Measurements from ENCODE around the gene FBXL16. TPM values are rescaled to one million over a fixed set of nuclear protein-coding genes. Genes with fewer than 3 reads are reported as not detected.

The FBXL16 gene
- polyA plus RNA-seq, 4 donors, result 0.79 to 1.8 (median 1.2) TPM

DNA sequence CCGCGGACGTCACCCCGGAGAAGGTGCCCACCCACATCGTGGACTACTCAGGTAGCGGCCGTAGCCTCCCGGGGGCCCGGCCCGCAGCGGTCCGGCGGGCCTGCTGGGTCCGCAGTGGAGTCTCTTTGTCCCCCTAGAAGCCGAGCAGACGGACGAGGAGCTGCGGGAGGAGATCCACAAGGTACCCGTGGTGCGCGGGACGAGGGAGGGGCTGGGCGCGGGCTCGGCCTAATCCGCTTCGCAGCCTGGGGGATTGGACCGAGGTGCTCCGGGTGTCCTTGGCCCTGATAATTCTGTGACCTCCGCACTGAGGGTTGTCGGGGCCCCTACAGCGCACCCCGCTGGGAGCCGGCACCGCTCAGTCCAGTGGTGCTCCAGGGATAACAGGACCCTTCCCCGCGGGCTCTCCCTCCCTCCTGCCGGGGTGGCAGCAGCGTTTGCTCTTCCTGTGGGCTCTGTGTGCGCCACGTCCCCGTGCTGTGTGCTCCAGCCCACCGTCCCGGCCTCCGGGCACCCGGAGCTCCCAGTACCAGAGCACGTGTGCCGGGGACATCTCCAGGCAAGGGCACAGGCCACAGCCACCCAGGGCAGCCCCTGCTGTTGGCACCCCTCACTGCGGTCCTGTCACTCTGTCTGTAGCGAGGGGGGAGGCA, 37.0 kb downstream of the FBXL16 start:
- no peak for DNase-seq (ENCODE audit: low read depth in 4 of 4, low spot score in 3 of 4)

DNA sequence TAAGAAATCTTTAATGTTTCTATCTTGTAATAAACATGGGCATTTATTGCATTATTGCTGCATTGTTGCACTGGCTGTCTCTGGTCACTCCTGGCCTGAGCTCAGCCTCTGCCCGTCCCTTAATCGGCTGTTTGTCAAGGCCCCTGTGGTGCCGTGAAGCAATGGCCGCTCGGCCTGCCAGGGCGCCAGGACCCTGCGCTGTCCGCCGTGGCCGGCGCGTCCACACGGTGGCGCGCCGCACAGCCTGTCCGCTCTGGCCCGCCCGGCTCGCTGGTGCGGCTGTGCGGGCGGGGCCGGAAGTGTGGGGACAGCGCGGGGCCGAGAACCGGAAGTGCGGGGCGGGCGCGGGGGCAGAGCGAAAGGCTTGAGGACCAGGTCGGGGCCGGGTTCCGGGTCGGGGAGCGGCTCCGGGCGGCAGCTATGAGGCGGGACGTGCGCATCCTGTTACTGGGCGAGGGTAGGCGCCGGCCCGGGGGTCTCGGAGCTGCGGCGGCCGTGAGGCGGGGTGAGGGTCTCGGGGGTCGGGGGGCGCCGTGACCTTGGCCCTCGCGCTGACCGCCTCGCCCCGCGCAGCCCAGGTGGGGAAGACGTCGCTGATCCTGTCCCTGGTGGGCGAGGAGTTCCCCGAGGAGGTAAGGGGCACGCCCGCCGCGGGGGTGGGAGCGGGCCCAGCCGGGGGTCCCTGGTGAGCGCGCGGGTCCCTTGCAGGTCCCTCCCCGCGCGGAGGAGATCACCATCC, 37.7 kb downstream of the FBXL16 start, which contains the start of gene RHOT2:
TSS of gene RHOT2 (plus strand) at position 353 of the 739 bp plus-strand sequence. CDS start at position 421, 68 bp downstream.
- DNase-seq (ENCODE audit: low read depth in 4 of 4, low spot score in 3 of 4), result peak; percentile 79 to 85 (median 82)

DNA sequence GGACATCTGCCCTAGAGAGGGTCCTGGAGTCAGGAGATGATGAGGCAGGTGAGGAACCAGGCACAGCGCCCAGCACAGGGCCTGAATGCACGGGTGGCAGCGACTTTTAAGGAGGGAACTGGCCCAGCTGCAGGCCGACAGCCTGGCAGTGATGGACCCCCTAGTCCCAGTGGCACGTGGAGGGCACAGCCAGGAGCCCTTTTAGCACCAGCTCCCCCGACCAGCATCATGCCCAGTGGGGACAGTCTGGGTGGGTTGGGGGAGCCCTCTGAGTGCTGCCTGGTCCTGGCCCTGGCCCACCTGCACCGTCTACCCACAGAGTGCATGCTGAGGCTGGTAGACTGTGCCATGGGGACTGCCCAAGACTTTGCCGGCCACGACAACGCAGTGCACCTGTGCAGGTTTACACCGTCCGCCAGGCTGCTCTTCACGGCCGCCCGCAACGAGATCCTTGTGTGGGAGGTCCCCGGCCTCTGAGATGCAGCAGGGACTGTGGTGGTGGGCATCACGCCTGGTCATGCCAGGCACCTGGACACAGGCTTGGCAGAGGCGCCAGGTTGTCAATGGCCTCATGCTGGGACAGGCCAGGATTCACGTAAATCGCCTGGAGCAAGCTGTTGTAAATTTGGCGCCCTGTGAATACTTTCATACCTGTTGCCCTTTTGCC, 38.4 kb downstream of the FBXL16 start:
- DNase-seq (ENCODE audit: low read depth in 4 of 4, low spot score in 3 of 4), result no peak

GRCh38 chr16:666572-666971, 39.0 kb downstream of the FBXL16 start:
- DNase-seq (ENCODE audit: low read depth in 4 of 4, low spot score in 3 of 4), result no peak

GRCh38 chr16:662597-662996, 43.0 kb downstream of the FBXL16 start:
- DNase-seq (ENCODE audit: low read depth in 4 of 4, low spot score in 3 of 4), result no peak

- DNase-seq (ENCODE audit: low read depth in 4 of 4, low spot score in 3 of 4), result no peak
Measured at GRCh38 chr16:662095-662494, 43.5 kb downstream of the FBXL16 start.

GRCh38 chr16:661184-661821, 44.3 kb downstream of the FBXL16 start:
- DNase-seq (ENCODE audit: low read depth in 4 of 4, low spot score in 3 of 4), result no peak

GRCh38 chr16:660459-661183, 45.0 kb downstream of the FBXL16 start:
- peak in 2 of 4 donors; percentile 53 to 67 for DNase-seq (ENCODE audit: low read depth in 4 of 4, low spot score in 3 of 4)

GRCh38 chr16:660132-660458, 45.5 kb downstream of the FBXL16 start:
- no peak for DNase-seq (ENCODE audit: low read depth in 4 of 4, low spot score in 3 of 4)

GRCh38 chr16:659618-660017, 46.0 kb downstream of the FBXL16 start:
- no peak for DNase-seq (ENCODE audit: low read depth in 4 of 4, low spot score in 3 of 4)

DNA sequence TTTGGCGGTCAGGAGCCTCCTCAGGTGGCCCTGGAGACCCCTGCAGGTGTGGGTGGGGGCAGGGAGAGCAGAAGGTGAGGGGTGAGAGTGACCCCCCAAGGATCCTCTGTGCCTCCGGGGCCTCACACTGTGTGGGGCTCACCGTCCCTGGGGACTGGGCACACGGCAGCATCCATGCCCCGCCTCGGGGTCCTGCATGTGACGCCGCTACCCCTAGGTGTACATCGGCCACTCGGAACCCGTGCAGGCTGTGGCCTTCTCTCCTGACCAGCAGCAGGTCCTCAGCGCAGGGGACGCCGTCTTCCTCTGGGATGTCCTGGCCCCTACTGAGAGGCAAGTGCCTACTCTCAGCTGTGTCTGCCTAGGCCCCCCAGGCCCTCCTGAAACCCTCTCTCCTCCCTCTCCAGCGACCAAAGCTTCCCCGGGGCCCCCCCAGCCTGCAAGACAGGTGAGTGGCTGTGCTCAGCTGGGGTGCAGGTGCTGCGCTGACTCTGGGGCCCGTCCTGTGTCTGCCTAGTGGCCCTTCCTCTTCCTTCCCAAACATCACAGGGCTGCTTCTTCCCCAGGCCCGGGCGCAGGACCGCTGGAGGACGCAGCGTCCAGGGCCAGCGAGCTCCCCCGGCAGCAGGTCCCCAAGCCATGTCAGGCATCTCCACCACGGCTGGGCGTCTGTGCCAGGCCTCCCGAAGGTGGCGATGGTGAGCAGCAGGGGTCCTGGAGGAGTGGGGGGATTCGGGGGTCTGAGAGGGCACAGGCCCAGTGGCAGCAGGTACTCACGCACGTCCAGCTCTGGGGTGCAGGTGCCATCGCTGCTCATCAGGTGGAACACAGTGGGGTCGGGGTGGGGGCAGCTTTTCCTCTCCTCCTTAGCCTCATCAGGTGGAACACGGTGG, 46.7 kb downstream of the FBXL16 start:
- DNase-seq (ENCODE audit: low read depth in 4 of 4, low spot score in 3 of 4), result no peak

GRCh38 chr16:657487-657886, 48.1 kb downstream of the FBXL16 start:
- no peak for DNase-seq (ENCODE audit: low read depth in 4 of 4, low spot score in 3 of 4)

GRCh38 chr16:654034-654433, 51.6 kb downstream of the FBXL16 start:
- DNase-seq (ENCODE audit: low read depth in 4 of 4, low spot score in 3 of 4), result no peak

- no peak for DNase-seq (ENCODE audit: low read depth in 4 of 4, low spot score in 3 of 4)
Measured at GRCh38 chr16:652454-653305, 52.9 kb downstream of the FBXL16 start.

- no peak for DNase-seq (ENCODE audit: low read depth in 4 of 4, low spot score in 3 of 4)
Measured at GRCh38 chr16:651844-652243, 53.8 kb downstream of the FBXL16 start.

DNA sequence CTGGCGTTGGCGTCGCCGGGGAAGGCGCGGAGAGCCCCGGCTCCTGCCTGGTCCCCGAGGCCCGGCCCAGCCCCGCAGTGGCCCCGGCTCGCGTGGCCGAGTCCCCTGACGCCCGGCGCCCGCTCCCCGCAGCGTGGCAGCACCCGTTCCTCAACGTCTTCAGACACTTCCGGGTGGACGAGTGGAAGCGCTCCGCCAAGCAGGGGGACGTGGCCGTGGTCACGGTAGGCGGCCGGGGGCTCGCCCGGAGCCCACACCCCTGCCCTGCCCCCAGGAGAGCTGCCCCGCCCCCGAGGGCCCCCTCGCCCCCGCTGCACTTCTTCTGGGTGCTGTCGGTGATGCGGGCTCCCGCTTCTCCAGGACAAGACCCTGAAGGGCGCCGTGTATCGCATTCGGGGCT, 56.0 kb downstream of the FBXL16 start:
- DNase-seq (ENCODE audit: low read depth in 4 of 4, low spot score in 3 of 4), result no peak

DNA sequence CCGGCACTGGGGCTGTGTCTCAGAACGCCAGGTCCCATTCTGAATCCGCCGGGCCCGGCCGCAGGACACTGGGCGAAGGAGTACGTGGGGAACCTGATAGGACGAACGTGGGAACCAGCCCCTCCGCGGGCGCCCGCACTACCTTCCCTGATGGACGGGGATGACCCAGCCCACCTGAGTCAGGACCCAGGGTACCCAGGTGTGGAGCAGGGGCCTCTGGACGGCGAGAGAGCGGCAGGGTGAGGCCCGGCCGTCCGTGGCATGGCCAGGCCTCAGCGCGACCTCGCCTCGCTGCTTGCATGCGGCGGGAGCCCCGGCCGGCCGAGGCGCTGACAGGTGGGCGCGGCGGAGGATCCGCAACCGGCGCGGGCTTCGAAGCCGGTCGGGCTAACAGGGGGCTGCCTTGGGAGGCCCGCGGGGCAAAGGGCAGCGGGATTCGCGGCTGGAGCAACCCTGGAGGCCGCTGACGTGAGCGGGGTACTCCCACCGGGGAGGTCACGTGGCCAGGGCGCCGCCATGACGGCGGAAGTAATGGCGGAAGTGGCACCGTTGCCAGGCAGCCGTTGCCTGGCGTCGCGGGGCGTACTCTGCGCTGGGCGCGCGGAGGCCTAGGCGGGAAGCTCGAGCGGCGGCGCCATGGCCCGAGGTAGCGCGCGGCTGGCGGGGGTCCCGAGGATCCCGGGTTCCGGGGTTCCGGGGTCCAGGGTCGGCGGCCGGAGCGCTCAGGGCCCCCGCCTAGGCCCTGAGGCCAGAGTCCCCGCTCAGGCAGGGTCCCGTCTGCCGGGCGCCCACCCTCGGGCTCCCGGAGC, 56.6 kb downstream of the FBXL16 start, which contains the start of gene WDR90:
TSS of gene WDR90 (plus strand) at position 585 of the 809 bp plus-strand sequence. CDS start at position 637, 52 bp downstream.
- DNase-seq (ENCODE audit: low read depth in 4 of 4, low spot score in 3 of 4), result peak; percentile 73 to 89 (median 76)

Data from right renal pelvis (tissue), 4 donors.